Ectodermal cell (in vitro differentiated cells): Measurements from ENCODE around the gene GMDS.
A peak's percentile ranks its signal among the peaks of the same experiment; 100 is the strongest.

Experiments
- H3K27ac ChIP-seq: 2 replicates; pipeline ENCODE4 v1.7.0; 2013; ENCODE audit warnings: mild to moderate bottlenecking, low read depth, low read length; ENCODE audit not compliant: insufficient read depth, poor library complexity, severe bottlenecking
- H3K27me3 ChIP-seq: 2 replicates; pipeline ENCODE4 v1.7.0; 2013; ENCODE audit warnings: mild to moderate bottlenecking, low read length; ENCODE audit not compliant: insufficient read depth, control insufficient read depth, poor library complexity, severe bottlenecking
- H3K36me3 ChIP-seq: one replicate; pipeline ENCODE4 v1.7.0; 2013; ENCODE audit warnings: low read length; ENCODE audit not compliant: control insufficient read depth, insufficient read depth
- H3K4me1 ChIP-seq: one replicate; pipeline ENCODE4 v1.7.0; 2013; ENCODE audit warnings: low read length; ENCODE audit not compliant: control insufficient read depth, insufficient read depth
- H3K4me3 ChIP-seq: 2 replicates; pipeline ENCODE4 v1.7.0; 2013; ENCODE audit warnings: low read depth, low read length, control low read depth; ENCODE audit not compliant: insufficient read depth
- H3K9me3 ChIP-seq: 2 replicates; pipeline ENCODE4 v1.7.0; 2013; ENCODE audit warnings: mild to moderate bottlenecking, low read length, moderate library complexity; ENCODE audit not compliant: control insufficient read depth
- WGBS, 2 experiments: methylation state at CpG; one replicate each; pipeline ENCODE4 v1.1.7; 2013; ENCODE audit warnings: missing lambda C conversion rate in 2 of 2; 5-methylcytosine and 5-hydroxymethylcytosine counted together

Gene GMDS

GRCh38 chr6:2259574-2259973 lies 14.2 kb upstream of the GMDS start:
- no peak overlapping the region for H3K4me3 ChIP-seq
- no peaks in the 10 kb centered on the region for H3K4me1 ChIP-seq
- no peaks in the 10 kb centered on the region for H3K36me3 ChIP-seq
- H3K9me3 ChIP-seq, result no peaks in the 10 kb centered on the region
- H3K27me3 ChIP-seq, result no peaks in the 10 kb centered on the region
- no peak overlapping the region for H3K27ac ChIP-seq
- 93 to 100% methylated on average over 1 to 5 of the region's 5 CpGs for WGBS, 2 experiments

DNA sequence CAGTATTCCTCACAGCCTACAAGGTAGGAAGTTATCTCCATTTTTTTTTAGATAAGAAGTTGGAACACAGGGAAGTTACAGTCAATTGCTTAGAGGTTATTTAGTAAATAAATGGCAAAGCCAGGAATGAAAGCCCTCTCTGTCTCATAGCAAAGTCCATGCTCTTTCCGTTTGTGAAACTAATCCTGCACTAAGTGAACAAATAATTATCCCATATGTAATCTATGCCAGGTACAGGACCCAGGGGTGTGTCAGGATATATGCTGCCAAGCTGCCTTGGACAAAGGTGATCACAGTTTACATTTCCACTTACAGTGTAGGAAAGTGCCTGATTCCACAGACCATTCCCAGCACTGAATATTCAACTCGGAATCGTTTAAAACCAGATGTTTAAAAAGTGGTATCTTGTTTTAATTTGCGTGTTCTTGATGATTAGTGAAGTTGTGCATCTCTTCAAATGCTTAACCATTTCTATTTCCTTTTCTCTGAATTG lies 13.6 kb upstream of the GMDS start:
- H3K27ac ChIP-seq, result no peak overlapping the region
- no peaks in the 10 kb centered on the region for H3K36me3 ChIP-seq
- H3K27me3 ChIP-seq, result no peaks in the 10 kb centered on the region
- no peaks in the 10 kb centered on the region for H3K9me3 ChIP-seq
- 83 to 90% methylated on average over 3 to 4 of the region's 4 CpGs for WGBS, 2 experiments
- H3K4me1 ChIP-seq, result no peaks in the 10 kb centered on the region
- H3K4me3 ChIP-seq, result no peak overlapping the region

- Histone ChIP-seq H3K4me3 (no peak overlapping the region), H3K4me1 (no peaks in the 10 kb centered on the region), H3K36me3 (no peaks in the 10 kb centered on the region), H3K27ac (no peak overlapping the region), H3K9me3 (no peaks in the 10 kb centered on the region), H3K27me3 (no peaks in the 10 kb centered on the region)
- WGBS, 2 experiments, result 91 to 93% methylated on average over 3 of the region's 3 CpGs
These were observed 12.7 kb upstream of the GMDS start for GRCh38 chr6:2258112-2258511.

DNA sequence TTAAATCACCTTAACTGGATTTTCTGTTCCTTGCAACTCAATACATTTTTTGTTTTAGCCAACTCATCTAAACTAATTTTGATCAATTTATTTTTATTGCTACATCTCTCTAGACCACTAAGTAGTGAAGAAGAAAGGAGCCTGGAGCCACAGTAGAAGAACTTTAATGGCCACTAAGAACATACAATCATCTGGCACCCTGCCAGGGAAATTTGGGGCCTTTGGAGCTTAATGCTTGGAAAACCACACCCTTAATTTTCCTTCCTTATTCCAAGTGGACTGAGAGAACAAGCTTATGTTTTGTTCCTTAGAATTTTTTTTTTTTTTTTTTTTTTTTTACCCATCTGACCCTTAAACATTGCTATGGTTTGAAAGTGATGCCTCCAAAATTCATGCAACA lies 12.0 kb upstream of the GMDS start:
- H3K4me1 ChIP-seq, result no peaks in the 10 kb centered on the region
- no peaks in the 10 kb centered on the region for H3K36me3 ChIP-seq
- H3K9me3 ChIP-seq, result no peaks in the 10 kb centered on the region
- H3K27me3 ChIP-seq, result no peaks in the 10 kb centered on the region
- H3K4me3 ChIP-seq, result no peak overlapping the region
- no peak overlapping the region for H3K27ac ChIP-seq

- Histone ChIP-seq H3K27ac (no peak overlapping the region), H3K4me3 (no peak overlapping the region), H3K4me1 (no peaks in the 10 kb centered on the region), H3K9me3 (no peaks in the 10 kb centered on the region), H3K27me3 (no peaks in the 10 kb centered on the region), H3K36me3 (no peaks in the 10 kb centered on the region)
- 94% methylated on average over 3 of the region's 3 CpGs for WGBS, 2 experiments
These were observed 9.3 kb upstream of the GMDS start for GRCh38 chr6:2254747-2255146.

GRCh38 chr6:2249126-2249525 lies 3.7 kb upstream of the GMDS start:
- Histone ChIP-seq H3K36me3 (no peaks in the 10 kb centered on the region), H3K27ac (no peak overlapping the region), H3K27me3 (peaks cover 11% of the 10 kb centered on the region), H3K9me3 (no peaks in the 10 kb centered on the region), H3K4me1 (peaks cover 3% of the 10 kb centered on the region), H3K4me3 (no peak overlapping the region)
- 93 to 95% methylated on average over 7 of the region's 7 CpGs for WGBS, 2 experiments

- Histone ChIP-seq H3K9me3 (no peaks in the 10 kb centered on the region), H3K4me1 (peaks cover 3% of the 10 kb centered on the region), H3K27me3 (peaks cover 15% of the 10 kb centered on the region), H3K36me3 (no peaks in the 10 kb centered on the region), H3K27ac (no peak overlapping the region), H3K4me3 (no peak overlapping the region)
- 88 to 92% methylated on average over 5 of the region's 5 CpGs for WGBS, 2 experiments
These were observed 2.3 kb upstream of the GMDS start for GRCh38 chr6:2247664-2248063.

- 17 to 19% methylated on average over 31 of the region's 31 CpGs for WGBS, 2 experiments
- H3K9me3 ChIP-seq, result no peaks in the 10 kb centered on the region
- H3K27ac ChIP-seq, result no peak overlapping the region
- H3K4me3 ChIP-seq, result peak overlapping the region; percentile 84
- H3K4me1 ChIP-seq, result peaks cover 3% of the 10 kb centered on the region
- H3K27me3 ChIP-seq, result peaks cover 15% of the 10 kb centered on the region
- H3K36me3 ChIP-seq, result no peaks in the 10 kb centered on the region
These were observed 765 bp upstream of the GMDS start for GRCh38 chr6:2245877-2246863.

GRCh38 chr6:2244261-2245102 lies 923 bp downstream of the GMDS start:
- no peaks in the 10 kb centered on the region for H3K9me3 ChIP-seq
- no peak overlapping the region for H3K27ac ChIP-seq
- peaks cover 15% of the 10 kb centered on the region for H3K27me3 ChIP-seq
- H3K36me3 ChIP-seq, result no peaks in the 10 kb centered on the region
- 29% methylated on average over 32 of the region's 32 CpGs for WGBS, 2 experiments
- peaks cover 3% of the 10 kb centered on the region for H3K4me1 ChIP-seq
- peak overlapping the region; percentile 84 for H3K4me3 ChIP-seq

DNA sequence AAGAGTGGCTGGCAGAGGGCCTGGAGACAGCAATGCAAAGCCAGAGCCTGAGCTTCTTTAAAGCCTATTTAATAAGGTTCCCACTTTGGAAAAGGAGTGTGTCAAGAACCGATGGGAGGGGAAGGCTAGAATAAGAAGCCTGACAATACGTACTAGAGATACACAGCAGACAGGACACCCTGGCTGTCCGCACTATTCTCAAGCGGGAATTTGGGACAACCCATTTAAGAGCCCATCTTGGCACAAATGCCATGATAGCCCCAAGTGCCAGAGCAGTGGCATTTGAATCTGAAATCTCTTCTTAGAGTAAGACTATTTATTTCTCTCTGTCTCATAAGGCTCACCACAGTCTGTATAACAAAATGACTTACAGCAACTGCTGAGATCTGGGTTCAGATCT lies 3.1 kb downstream of the GMDS start:
- H3K27ac ChIP-seq, result no peak overlapping the region
- no peak overlapping the region for H3K4me3 ChIP-seq
- H3K27me3 ChIP-seq, result peaks cover 15% of the 10 kb centered on the region
- H3K9me3 ChIP-seq, result no peaks in the 10 kb centered on the region
- H3K36me3 ChIP-seq, result no peaks in the 10 kb centered on the region
- H3K4me1 ChIP-seq, result peaks cover 3% of the 10 kb centered on the region
- 85 to 94% methylated on average over 4 of the region's 4 CpGs for WGBS, 2 experiments
